Activated naive CD4-positive, alpha-beta T cell treated with anti-CD3 and anti-CD28 coated beads for 36 hours (primary cell): Measurements from ENCODE around the gene CCDC121. TPM values are rescaled to one million over a fixed set of nuclear protein-coding genes. Genes with fewer than 3 reads are reported as not detected.

Experiments used
- total RNA-seq, 2 experiments: library from RNA; stranded (reverse); gene quantifications; one replicate each; pipeline ENCODE4 v1.2.3, GENCODE V29; 2021

CCDC121 gene
- total RNA-seq, 2 experiments from 2014 or later = 0.17 to 0.30 TPM

Other genes starting within 250 kb of the CCDC121 start
- 1 to 10 TPM; 4.9 to 5.2 TPM for gene ZNF513, start 248.3 kb downstream of the CCDC121 start, total RNA-seq
- gene PPM1G, start 219.4 kb downstream of the CCDC121 start, total RNA-seq = 100 to 1,000 TPM in 1 of 2 experiments, 10 to 100 TPM in 1; 92.3 to 101 TPM
- gene NRBP1, start 200.4 kb downstream of the CCDC121 start, total RNA-seq = 10 to 100 TPM; 60.0 to 63.3 TPM
- 1 to 10 TPM; 5.0 to 6.7 TPM for gene KRTCAP3, start 186.6 kb downstream of the CCDC121 start, total RNA-seq
- 10 to 100 TPM in 1 of 2 experiments, 1 to 10 TPM in 1; 9.2 to 12.7 TPM for gene IFT172, start 139.3 kb downstream of the CCDC121 start, total RNA-seq
- gene FNDC4, start 133.8 kb downstream of the CCDC121 start, total RNA-seq = not detected
- not detected for gene GCKR, start 132.2 kb downstream of the CCDC121 start, total RNA-seq
- 10 to 100 TPM; 34.7 to 35.8 TPM for gene ZNF512, start 46.0 kb downstream of the CCDC121 start, total RNA-seq
- gene GPN1, start within 50 bp of the CCDC121 start, total RNA-seq = 10 to 100 TPM; 44.9 to 45.1 TPM
- gene SUPT7L, start 34.6 kb upstream of the CCDC121 start, total RNA-seq = 10 to 100 TPM; 27.8 to 29.7 TPM
- 10 to 100 TPM; 21.2 to 22.2 TPM for gene SLC4A1AP, start 34.9 kb upstream of the CCDC121 start, total RNA-seq
- gene MRPL33, start 142.7 kb upstream of the CCDC121 start, total RNA-seq = 10 to 100 TPM; 57.4 to 60.5 TPM